Sigmoid colon (tissue), 4 donors: ENCODE data around the gene ANKRD13D.

Experiments used
- EP300 ChIP-seq, 4 donors: sonication (generic); formaldehyde crosslinking; IDR thresholded peaks; one replicate each; pipeline ENCODE4 v1.6.1; 2017; ENCODE audit warnings: antibody characterized with exemption in 4 of 4
- POLR2A ChIP-seq, 2 donors: fragments of 450-650 bp; IDR thresholded peaks; one replicate each; pipeline ENCODE4 v1.6.1; 2016; ENCODE audit warnings: antibody characterized with exemption in 2 of 2, mild to moderate bottlenecking in 2 of 2, moderate library complexity in 2 of 2
- POLR2AphosphoS5 ChIP-seq, 4 donors: sonication (generic); formaldehyde crosslinking; IDR thresholded peaks; one replicate each; pipeline ENCODE4 v1.6.1; 2017; ENCODE audit warnings: antibody characterized with exemption in 4 of 4
- TF ChIP-seq, protein P1 (sequence below), 4 experiments: fragments of 450-650 bp in 3 of 4; fragments of 200-600 bp in 1 of 4; IDR thresholded peaks; one replicate each; pipeline ENCODE4 v1.5.1; 2016 to 2019; ENCODE audit warnings: antibody characterized with exemption in 4 of 4, mild to moderate bottlenecking in 3 of 4, moderate library complexity in 2 of 4

DNA sequence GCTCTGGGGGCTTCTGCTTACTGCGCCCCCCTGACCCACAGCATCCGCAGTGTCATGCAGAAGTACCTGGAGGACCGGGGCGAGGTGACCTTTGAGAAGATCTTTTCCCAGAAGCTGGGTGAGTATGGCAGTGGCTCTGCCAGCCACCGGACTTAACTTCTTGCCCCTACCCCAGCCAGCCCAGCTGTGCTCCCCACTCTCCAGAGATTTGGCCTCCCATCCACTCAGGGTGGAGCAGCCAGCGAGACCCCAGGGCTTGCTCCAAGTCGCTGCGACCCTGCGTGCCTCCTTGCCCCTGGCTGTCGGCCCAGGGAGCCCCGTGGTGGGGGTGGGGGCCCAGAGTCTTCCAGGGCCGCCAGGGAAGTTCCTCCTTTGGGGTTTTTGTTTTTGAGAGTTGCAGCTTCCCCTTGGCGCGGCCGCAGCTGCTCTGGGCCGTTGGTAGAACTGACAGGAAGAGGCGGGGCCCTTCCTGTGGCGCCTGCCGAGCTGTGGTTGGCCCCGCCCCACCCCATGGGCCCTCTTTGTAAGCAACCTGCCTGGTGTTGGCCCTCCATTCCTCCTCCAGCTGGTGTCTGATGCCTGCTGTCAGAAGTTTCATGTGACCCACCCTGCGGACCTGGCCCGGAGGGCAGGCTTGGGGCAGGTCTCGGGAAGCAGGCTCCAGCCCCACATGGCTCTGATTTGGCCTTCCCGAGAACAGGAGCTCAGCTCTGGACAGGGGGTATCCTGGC lies 11.7 kb upstream of the ANKRD13D start:
- TF ChIP-seq, protein P1, sequence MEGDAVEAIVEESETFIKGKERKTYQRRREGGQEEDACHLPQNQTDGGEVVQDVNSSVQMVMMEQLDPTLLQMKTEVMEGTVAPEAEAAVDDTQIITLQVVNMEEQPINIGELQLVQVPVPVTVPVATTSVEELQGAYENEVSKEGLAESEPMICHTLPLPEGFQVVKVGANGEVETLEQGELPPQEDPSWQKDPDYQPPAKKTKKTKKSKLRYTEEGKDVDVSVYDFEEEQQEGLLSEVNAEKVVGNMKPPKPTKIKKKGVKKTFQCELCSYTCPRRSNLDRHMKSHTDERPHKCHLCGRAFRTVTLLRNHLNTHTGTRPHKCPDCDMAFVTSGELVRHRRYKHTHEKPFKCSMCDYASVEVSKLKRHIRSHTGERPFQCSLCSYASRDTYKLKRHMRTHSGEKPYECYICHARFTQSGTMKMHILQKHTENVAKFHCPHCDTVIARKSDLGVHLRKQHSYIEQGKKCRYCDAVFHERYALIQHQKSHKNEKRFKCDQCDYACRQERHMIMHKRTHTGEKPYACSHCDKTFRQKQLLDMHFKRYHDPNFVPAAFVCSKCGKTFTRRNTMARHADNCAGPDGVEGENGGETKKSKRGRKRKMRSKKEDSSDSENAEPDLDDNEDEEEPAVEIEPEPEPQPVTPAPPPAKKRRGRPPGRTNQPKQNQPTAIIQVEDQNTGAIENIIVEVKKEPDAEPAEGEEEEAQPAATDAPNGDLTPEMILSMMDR (IDR thresholded peaks at IDR 0.05) = no peak
- TF ChIP-seq POLR2AphosphoS5 (IDR thresholded peaks at IDR 0.05) (peak in 2 of 4 donors; percentile 57 to 64), POLR2A (IDR thresholded peaks at IDR 0.05) (no peak), EP300 (IDR thresholded peaks at IDR 0.05) (no peak)
